ENCODE data around the gene CD79A.

The CD79A gene

DNA sequence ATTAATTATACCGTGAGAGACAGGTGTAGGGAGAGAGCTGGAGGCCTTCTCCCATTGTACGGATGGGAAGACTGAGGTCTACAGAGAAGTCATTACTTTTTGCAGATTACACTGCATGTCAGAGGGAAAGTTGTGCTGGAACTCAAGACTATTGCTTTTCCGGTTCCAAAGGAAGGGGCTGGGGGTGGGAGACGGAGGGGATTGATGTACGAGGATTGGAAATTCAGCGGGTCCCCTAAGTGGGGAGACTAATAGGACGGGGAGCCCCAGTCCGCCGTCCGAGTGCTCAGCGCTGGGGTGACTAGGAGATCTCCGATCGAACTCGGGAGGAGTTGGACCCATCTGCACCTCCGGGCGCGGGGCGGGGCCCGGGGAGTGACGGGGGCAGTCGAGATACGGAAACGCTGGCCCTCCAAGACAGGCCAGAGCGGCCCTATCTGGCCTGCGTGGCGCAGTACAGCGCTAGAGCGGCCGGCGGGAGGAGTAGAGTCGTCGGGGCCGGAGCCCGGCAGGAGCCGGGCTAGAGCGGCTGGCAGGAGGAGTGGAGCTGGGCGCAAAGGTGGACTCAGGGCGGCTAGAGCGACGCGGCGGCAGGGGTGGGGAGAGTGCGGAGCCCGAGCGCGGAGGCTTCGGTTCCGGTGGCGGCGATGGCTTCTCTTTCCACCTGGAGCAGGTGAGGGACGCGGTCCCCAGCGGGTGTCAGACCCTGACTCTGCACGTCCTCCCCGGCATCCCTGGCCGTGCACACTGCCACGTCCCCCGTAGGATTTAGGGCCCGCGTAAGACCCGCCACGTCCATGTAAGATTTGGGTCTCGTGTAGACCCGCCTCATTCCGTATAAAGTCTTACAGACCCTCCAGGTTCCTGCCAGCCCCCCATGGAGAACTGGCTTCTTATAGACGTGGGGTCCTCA is 7.0 kb downstream of the CD79A start:
- peak; percentile 81 for DNase-seq (ENCODE audit: low read depth)

DNA sequence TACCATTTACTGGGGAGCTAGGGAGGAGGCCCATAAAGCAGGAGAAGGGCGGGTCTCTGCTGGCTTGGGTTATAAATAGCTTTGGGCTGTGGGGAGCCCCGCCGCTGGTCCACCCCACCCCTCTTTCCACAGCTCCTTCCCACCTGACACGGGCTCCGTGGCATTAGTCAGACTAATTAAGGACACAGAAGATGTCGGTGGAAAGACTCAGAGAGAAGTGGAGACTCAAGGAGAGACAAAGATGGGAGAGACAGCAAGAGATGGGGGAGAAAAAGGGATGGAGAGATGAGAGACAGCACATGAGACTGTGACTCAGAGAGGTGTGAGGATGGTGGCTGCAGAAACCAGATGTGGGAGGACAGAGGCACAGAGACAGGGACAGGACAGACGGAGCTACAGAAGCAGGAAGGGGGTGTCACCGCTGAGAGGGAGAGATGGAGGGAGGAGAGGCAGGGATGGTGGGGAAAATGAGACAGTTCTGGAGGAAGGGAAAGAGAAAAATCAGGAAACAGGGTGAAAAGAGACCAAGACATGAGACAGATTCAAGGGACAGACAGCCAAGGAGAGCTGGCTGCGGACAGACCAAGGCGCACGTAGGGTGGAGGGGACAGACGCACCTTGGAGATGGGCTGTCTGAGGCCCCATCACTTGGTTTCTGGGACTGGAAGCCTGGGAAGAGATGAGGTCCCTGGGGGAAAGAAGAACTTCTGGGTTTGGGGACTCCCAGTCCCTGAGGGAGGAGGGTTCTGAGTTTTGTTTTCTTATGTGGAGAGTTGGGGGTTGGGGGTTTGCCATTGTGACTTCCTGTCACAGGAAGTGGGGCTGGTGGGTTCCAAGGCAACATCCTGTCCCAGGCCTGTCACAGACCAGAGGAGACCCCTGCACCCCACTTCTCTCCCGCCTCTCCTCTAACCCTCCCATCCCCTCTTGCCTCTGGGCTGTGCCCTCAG is 10.0 kb downstream of the CD79A start:
- peak; percentile 56 for DNase-seq (ENCODE audit: low read depth)

DNA sequence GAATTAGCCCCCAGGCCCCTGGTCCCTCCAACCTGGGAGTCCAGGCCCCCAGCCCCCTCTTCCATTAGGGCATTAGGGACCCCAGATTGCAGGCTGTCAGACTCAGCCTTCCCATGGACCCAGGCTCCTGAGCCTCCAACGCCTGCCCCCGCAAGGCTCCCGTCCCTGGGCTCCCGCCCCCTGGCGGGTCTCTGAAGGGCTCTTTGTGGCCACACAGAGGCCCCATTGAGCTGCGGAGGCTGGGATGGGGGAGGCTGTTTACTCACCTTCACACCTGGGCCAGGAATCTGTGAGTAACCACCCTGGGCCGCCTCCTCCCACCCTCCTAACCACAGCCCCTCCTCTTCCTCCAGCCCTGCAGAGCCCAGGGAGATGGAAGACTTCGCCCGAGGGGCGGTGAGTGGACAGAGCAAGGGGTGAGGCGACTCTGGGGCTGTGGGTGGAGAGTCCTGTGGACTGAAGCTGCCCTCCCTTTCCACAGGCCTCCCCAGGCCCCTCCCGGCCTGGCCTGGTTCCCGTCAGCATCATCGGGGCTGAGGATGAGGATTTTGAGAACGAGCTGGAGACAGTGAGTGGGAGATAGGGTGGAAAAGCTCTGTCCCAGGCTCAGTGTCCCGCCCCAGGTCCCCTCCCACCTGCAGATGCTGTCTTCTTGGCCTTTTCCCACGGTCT is 10.8 kb downstream of the CD79A start:
- DNase-seq (ENCODE audit: low read depth), result peak; percentile 84

DNA sequence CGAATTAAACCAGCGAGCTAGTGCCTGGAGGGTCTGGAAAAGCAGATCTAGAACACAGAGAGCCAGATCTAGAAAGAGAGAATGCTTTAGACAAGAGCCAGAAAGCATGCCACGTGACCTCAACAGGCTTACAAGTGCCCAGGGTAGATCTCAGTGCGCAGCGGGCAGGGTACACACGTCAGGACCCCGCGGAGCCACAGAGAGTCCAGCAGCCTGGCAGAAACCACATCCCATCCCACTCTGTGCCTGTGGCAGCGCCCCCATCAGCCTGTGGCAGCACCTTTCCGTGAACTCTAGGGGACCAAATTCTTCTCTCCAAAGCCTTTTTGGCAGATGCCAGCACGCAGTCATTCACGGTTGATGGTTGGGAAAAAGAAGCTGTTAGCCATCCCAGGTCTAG is 11.8 kb downstream of the CD79A start:
- DNase-seq (ENCODE audit: low read depth), result no peak

DNA sequence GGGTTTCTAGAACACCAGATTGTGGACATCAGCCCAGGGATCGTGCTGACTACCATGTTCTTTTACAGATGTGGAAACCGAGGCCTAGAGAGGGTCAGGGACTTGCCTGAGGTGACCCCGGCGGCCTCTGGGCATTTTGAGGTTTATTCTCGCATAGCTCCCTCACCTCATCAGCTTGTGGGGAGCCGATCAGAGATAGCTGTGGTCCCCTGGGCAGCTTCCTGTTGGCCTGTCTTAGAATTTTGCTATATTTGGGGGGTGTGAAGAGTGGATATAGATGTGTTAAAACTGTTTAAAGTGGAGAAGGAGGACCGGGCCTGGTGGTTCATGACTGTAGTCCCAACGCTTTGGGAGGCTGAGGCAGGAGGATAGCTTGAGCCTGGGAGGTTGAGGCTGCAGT is 12.8 kb downstream of the CD79A start:
- no peak for DNase-seq (ENCODE audit: low read depth)

DNA sequence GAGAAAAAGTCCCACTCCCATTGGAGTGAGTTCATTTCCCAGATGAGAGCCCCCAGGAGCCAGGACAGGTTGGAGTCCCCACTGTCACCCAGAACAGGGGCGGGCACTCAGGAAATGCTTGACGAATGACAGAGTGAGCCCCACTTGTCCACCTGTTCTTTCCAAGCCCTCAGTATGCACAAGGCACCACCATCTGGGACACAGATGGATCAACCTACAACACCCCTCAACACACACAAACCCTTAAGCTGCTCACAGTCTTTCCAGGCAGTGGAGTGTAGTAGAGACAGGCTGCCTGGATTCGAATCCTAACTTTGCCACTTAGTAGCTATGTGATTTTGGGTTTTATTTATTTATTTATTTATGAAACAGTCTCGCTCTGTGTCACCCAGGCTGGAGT is 13.9 kb downstream of the CD79A start:
- DNase-seq (ENCODE audit: low read depth), result no peak

DNA sequence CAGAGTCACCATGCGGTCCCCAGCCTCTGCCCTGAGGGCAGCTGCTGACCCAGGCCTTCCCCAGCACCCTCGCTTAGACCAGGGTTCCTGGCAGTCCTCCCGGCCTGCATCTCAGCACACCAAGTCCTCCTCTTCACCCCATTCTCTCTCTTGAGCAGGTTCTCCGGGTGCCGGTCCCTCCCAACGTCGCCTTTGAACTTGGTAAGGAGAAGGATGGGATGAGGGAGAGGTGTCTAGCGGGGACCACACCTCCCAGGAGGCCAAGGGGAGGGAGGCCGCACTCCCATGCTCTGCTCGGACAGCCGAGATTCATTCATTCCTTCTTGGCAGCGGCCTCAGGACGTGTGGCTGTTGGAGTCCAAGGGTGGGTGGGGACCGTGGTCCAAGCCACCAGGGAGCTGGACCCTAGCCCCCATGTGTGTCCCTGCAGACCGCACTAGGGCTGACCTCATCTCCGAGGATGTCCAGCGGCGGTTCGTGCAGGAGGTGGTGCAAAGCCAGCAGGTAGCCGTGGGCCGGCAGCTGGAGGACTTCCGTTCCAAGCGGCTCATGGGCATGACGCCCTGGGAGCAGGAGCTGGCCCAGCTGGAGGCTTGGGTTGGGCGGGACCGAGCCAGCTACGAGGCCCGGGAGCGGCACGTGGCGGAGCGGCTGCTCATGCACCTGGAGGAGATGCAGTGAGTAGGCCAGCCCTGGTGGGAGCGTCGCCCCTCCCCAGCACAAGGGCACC is 15.3 kb downstream of the CD79A start:
- no peak for DNase-seq (ENCODE audit: low read depth)

DNA sequence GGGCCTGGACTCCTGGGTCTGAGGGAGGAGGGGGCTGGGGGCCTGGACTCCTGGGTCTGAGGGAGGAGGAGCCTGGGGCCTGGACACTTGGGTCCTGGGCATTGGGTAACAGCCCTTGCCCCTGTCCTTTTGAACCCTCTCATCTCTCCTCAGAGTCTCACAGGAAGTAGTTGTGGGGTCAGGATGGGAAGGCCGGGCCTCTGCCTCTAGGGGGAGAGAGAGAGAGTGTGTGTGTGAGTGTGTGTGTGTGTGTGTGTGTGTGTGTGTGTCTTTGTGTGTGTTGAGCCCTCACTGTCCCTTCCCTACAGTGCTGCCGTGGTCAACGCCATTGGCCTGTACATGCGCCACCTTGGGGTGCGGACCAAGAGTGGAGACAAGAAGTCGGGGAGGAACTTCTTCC is 16.8 kb downstream of the CD79A start:
- DNase-seq (ENCODE audit: low read depth), result no peak

DNA sequence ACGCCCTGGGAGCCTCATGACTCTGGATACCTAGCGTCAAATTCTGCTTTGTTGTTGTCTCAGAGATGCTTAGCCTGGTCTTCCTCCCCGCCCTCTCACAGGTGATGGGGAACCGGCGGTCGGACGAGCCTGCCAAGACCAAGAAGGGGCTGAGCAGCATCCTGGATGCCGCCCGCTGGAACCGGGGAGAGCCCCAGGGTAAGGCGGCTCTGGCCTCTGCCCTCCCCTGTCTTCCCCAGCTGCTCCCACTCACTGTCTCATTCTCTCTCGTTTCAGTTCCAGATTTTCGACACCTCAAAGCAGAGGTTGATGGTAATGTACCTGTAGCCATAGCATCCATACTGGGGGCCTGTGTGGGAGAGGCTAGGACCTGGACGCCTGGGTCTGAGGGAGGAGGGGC is 17.3 kb downstream of the CD79A start:
- DNase-seq (ENCODE audit: low read depth), result no peak

DNA sequence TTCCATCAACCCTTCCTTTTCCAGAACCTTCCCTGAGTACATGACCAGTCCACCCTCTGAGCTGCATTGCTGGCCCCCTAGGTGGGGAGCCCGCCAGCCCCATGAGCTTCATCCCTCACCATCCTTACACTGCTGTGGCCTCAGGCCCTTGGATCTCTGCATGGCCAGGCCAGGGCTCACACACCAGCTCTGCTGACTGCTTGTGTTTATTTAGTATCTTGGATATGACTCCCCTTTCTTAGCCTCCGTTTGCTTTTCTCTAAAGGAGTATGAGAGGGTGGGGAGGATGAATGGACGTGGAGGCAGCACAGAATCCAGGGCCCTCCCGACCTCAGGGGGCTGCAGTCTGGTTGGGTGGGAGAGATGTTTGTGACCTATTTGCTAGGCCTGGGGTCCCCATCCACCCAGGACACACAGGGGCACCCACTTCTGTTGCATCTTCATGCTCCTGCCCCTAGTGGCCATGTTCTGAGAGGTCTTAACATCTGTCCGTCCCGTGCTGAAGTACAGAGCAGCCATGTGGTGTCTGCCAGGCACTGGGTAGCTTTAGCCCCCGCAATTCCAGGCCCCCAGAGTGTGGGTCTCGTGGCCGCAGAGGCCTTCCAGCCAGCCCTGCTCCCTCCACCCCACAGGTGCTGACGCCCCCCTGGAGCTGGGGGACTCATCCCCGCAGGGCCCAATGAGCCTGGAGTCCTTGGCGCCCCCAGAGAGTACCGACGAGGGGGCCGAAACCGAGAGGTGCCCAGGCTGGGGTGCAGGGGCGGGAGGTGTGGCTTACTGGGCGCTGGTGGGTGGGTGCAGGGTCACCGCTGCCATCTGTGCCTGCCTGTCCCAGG is 18.9 kb downstream of the CD79A start:
- no peak for DNase-seq (ENCODE audit: low read depth)

DNA sequence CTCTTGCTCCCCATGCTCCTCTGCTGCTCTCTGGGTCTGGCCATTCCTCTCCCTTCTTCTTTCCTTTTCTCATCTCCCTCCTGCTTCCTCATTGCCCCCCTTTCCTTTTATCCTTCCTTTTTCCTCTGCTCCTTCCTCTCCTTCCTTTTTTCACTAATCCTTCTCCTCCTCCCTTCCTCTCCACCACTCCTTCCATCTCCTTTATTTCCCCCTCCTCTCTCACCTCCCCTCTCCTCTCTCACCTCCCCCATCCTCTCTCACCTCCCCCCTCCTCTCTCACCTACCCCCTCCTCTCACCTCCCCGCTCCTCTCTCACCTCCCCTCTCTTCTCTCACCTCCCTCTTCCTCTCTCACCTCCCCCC is 19.5 kb downstream of the CD79A start:
- DNase-seq (ENCODE audit: low read depth), result no peak

DNA sequence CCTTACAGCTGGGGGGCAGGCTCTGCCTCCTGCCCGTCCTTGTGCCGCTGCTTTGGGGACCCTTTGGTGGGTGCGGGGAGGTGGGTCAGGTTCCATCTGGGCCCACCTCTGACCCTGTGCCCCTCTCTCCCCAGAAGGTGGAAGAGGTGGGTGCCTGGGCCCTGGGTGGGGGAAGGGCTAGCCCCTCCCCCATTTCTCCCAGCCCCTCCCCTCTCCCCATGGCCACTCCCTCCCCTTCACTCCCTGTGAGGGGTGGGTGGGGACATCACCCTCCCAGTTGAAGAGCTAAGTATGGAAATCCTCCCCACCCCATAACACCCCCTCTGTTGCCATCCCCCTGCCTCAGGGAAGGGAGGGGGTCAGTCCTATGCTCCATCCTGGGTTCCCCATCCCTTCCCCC is 20.1 kb downstream of the CD79A start:
- no peak for DNase-seq (ENCODE audit: low read depth)

DNA sequence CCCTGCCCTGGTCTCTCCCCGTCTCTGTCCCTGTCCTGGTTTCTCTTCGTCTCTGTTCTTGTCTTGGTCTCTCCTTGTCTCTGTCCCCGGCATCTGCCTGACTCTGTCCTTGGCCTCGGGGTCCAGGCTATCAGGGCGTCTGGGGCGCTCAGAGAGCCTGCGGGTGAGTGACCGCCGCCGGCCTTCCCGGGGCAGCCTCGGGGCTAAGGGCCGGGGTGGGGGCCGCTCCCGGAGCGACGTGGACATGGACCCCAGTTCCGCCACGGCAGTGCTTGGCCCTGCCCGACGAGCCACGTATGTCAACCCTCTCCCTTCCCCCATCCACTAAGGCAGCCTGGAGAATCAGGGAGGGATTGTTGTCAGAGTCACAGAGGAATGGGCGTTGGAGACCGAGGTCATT is 20.7 kb downstream of the CD79A start:
- DNase-seq (ENCODE audit: low read depth), result no peak

DNA sequence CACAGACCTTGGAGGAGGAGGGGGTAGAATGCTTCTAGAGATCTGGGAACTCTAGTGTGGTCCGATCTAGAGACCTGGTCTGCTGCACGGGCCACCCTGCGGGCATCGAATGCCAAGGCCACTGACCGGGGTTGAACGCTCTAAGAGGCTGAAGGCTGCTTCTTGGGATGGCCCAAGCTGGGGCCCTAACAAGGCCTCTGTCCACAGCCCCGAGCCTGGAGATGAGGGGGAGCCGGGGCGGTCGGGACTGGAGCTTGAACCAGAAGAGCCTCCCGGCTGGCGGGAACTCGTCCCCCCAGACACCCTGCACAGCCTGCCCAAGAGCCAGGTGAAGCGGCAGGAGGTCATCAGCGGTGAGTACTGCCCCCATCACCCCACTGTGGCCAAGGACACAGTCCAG is 21.2 kb downstream of the CD79A start:
- no peak for DNase-seq (ENCODE audit: low read depth)

DNA sequence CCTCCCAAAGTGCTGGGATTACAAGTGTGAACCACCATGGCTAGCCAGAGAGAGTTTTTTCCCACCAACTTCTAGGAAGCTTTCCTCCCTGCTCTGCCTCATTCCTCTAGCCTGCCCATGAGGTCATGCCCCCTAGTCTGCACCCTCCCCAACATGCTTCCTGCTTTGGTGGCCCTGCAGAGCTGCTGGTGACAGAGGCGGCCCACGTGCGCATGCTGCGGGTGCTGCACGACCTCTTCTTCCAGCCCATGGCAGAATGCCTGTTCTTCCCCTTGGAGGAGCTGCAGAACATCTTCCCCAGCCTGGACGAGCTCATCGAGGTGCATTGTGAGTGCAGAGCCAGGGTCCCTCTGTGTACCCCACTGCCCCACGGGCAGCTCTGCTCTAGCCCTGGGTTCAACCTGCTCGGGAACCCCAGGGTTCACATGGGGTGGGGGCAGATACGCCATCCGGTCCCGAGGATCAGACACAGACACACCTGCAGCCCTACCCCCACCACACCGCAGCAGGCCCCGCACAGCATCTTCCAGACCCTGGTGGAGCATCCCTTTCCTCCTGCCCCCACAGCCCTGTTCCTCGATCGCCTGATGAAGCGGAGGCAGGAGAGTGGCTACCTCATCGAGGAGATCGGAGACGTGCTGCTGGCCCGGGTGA is 24.8 kb downstream of the CD79A start:
- no peak for DNase-seq (ENCODE audit: low read depth)

DNA sequence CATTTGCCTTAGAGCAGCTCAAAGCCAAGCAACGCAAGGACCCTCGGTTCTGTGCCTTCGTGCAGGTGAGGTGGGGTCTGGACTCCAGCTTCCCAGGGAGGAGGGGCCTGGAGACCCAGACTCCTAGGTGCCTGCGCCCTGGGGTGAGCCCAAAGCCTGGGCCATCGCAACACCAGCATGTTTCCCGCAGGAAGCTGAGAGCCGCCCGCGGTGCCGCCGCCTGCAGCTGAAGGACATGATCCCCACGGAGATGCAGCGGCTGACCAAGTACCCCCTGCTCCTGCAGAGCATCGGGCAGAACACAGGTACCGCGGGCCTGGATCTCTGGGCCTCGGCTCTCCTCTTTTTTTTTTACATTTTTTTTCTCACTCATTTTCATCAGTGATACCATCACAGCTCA is 25.5 kb downstream of the CD79A start:
- DNase-seq (ENCODE audit: low read depth), result no peak

DNA sequence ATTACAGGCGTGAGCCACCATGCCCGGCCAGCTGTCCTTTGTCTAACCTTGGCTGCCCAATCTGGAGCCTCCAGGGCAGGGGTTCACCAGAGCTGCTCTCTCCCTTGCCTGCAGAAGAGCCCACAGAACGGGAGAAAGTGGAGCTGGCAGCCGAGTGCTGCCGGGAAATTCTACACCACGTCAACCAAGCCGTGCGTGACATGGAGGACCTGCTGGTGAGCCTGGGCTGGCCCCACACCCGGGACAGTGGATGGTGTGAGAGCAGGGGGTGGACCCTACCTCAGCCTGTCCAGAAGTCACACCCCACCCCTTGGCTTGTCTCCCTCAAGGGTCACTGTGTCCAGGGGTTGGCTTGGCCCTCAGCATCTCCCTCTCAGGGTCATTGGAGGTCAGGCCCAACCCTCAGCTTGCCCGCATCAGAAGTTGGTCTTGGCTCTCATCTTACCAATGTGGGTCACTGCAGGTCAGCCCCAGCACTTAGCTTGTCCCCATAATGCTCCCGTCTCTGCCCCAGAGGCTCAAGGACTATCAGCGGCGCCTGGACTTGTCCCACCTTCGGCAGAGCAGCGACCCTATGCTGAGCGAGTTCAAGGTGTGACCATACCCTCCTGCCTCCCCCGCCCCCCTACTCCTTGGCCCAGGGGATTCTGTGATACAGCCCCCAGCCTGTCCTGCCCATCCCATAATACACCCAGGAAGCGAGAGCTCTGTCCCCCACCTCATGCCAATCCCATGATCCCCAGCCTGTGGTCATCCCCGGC is 26.3 kb downstream of the CD79A start:
- no peak for DNase-seq (ENCODE audit: low read depth)

DNA sequence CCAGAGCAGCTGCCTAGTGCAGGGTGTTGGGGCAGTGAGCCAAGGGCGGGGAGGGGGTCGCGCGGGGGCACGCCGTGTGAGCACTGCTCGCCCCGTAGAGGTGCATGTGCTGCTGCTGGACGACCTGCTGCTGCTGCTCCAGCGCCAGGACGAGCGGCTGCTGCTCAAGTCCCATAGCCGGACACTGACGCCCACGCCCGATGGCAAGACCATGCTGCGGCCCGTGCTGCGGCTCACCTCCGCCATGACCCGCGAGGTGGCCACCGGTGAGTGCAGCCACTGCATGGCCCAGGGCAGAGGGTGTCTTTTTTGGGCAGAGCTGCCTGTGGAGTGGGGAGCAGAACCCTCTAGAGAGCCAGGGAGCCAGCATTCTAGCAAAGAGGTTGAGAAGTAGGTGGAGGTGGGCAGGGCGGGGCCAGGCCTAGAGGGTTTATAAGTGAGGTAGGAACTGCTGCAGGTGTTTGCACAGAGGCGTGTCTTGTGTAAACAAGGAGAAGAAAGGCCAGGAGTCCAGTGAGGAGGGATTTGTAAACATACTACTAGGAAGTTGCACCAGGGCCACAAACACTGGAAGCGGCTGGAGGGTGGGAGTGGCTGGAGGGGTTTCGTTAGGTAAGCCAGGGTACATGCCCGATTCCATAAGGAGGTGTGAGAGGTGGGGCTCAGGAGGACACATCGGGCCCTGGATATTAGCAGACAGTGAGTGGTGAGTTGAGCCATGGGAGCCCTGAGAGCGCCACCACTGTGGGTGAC is 27.2 kb downstream of the CD79A start:
- DNase-seq (ENCODE audit: low read depth), result no peak
